HEK293 (cell line): ENCODE results near the gene HSD17B4.
A peak's percentile ranks its signal among the peaks of the same experiment; 100 is the strongest.

Experiments
- CTCF ChIA-PET: fragments of 350-600 bp; formaldehyde crosslinking; extraction: SDS; loops from one replicate; lab custom pipeline; 2021; ENCODE audit warnings: antibody characterized with exemption; lab: Yijun Ruan, JAX
- POLR2A ChIA-PET: fragments of 300-600 bp; formaldehyde crosslinking; extraction: SDS; loops from one replicate; lab custom pipeline; 2020; ENCODE audit warnings: antibody characterized with exemption, inconsistent platforms; lab: Yijun Ruan, JAX
- H3K27ac ChIP-seq: fragments of 200-500 bp; sonication (Bioruptor generic); 2 replicates; pipeline ENCODE4 v1.5.1; 2014; ENCODE audit warnings: low read depth, low read length, control low read depth, inconsistent platforms; ENCODE audit errors: extremely low read depth
- H3K36me3 ChIP-seq, 2 experiments: fragments of 200-500 bp in 1 of 2; sonication (Bioruptor generic) in 1 of 2; 1 replicate in 1 of 2; 2 replicates in 1 of 2; pipeline ENCODE4 v1.5.1; 2014 to 2017; ENCODE audit warnings: inconsistent platforms in 2 of 2, low read length in 2 of 2; ENCODE audit not compliant: control insufficient read depth in 2 of 2, insufficient read depth in 1 of 2
- H3K4me1 ChIP-seq: fragments of 200-500 bp; sonication (Bioruptor generic); 2 replicates; pipeline ENCODE4 v1.5.1; 2014; ENCODE audit warnings: mild to moderate bottlenecking, low read length, inconsistent platforms; ENCODE audit not compliant: control insufficient read depth, insufficient read depth
- H3K4me3 ChIP-seq: 2 replicates; pipeline ENCODE4 v1.5.1; 2011; ENCODE audit warnings: low read depth, mild to moderate bottlenecking, control low read depth, low read length, moderate library complexity
- H3K9me3 ChIP-seq: fragments of 200-500 bp; sonication (Bioruptor generic); 2 replicates; pipeline ENCODE4 v1.5.1; 2014; ENCODE audit warnings: low read depth, low read length, inconsistent platforms; ENCODE audit not compliant: control insufficient read depth, insufficient read depth
- ATF2 ChIP-seq: fragments of 450-650 bp; formaldehyde crosslinking; IDR thresholded peaks from 2 replicates; pipeline ENCODE4 v1.5.1; 2016; ENCODE audit warnings: missing biosample characterization, missing genetic modification characterization, low read depth
- BCL11B ChIP-seq: fragments of 450-650 bp; formaldehyde crosslinking; IDR thresholded peaks from 2 replicates; pipeline ENCODE4 v1.5.1; 2016; ENCODE audit warnings: low read depth, missing biosample characterization, missing genetic modification characterization
- ELK4 ChIP-seq: IDR thresholded peaks from 2 replicates; pipeline ENCODE4 v1.6.1; 2011; ENCODE audit warnings: mild to moderate bottlenecking, low read depth, low read length, borderline replicate concordance
- KLF17 ChIP-seq: fragments of 450-650 bp; formaldehyde crosslinking; IDR thresholded peaks from 2 replicates; pipeline ENCODE4 v1.5.1; 2016; ENCODE audit warnings: missing biosample characterization, missing genetic modification characterization
- KLF7 ChIP-seq: fragments of 450-650 bp; formaldehyde crosslinking; IDR thresholded peaks from 2 replicates; pipeline ENCODE4 v1.5.1; 2016; ENCODE audit warnings: missing biosample characterization, missing genetic modification characterization, borderline replicate concordance
- OVOL3 ChIP-seq: fragments of 450-650 bp; formaldehyde crosslinking; IDR thresholded peaks from 2 replicates; pipeline ENCODE4 v1.5.1; 2016; ENCODE audit warnings: missing biosample characterization, missing genetic modification characterization
- PATZ1 ChIP-seq: fragments of 450-650 bp; formaldehyde crosslinking; IDR thresholded peaks from 2 replicates; pipeline ENCODE4 v1.5.1; 2016; ENCODE audit warnings: missing biosample characterization, missing genetic modification characterization
- SETDB1 ChIP-seq: IDR thresholded peaks from one replicate; pipeline ENCODE4 v1.6.1; 2017; ENCODE audit warnings: mild to moderate bottlenecking, low read length, moderate library complexity, mixed read lengths; ENCODE audit not compliant: insufficient read length
- SP2 ChIP-seq: fragments of 450-650 bp; formaldehyde crosslinking; IDR thresholded peaks from 2 replicates; pipeline ENCODE4 v1.5.1; 2016; ENCODE audit warnings: missing biosample characterization, missing genetic modification characterization
- TCF7L2 ChIP-seq: IDR thresholded peaks from 2 replicates; pipeline ENCODE4 v1.6.1; 2011; ENCODE audit warnings: low read depth, mild to moderate bottlenecking, inconsistent platforms, low read length, moderate library complexity, borderline replicate concordance
- ZBTB21 ChIP-seq: fragments of 450-650 bp; formaldehyde crosslinking; IDR thresholded peaks from 2 replicates; pipeline ENCODE4 v1.5.1; 2017; ENCODE audit warnings: missing biosample characterization, missing genetic modification characterization
- ZBTB26 ChIP-seq: fragments of 450-650 bp; formaldehyde crosslinking; optimal IDR thresholded peaks from 2 replicates; pipeline ENCODE3; 2016; ENCODE audit warnings: missing biosample characterization, mild to moderate bottlenecking, missing genetic modification characterization
- ZBTB48 ChIP-seq: fragments of 450-650 bp; formaldehyde crosslinking; IDR thresholded peaks from 2 replicates; pipeline ENCODE4 v1.5.1; 2016; ENCODE audit warnings: missing biosample characterization, missing genetic modification characterization
- ZFP41 ChIP-seq: fragments of 450-650 bp; formaldehyde crosslinking; IDR thresholded peaks from 2 replicates; pipeline ENCODE4 v1.5.1; 2016; ENCODE audit warnings: missing biosample characterization, missing genetic modification characterization, borderline replicate concordance
- ZNF121 ChIP-seq: fragments of 450-650 bp; formaldehyde crosslinking; IDR thresholded peaks from 2 replicates; pipeline ENCODE4 v1.5.1; 2016; ENCODE audit warnings: missing biosample characterization, missing genetic modification characterization
- ZNF132 ChIP-seq: fragments of 450-650 bp; formaldehyde crosslinking; IDR thresholded peaks from 2 replicates; pipeline ENCODE4 v1.5.1; 2017; ENCODE audit warnings: missing biosample characterization, missing genetic modification characterization, borderline replicate concordance
- ZNF133 ChIP-seq: fragments of 450-650 bp; formaldehyde crosslinking; IDR thresholded peaks from 2 replicates; pipeline ENCODE4 v1.5.1; 2016; ENCODE audit warnings: missing biosample characterization, missing genetic modification characterization
- ZNF248 ChIP-seq: fragments of 450-650 bp; formaldehyde crosslinking; IDR thresholded peaks from 2 replicates; pipeline ENCODE4 v1.5.1; 2017; ENCODE audit warnings: missing biosample characterization, missing genetic modification characterization
- ZNF341 ChIP-seq: fragments of 450-650 bp; formaldehyde crosslinking; IDR thresholded peaks from 2 replicates; pipeline ENCODE4; 2016; ENCODE audit warnings: low read depth, missing biosample characterization, missing genetic modification characterization
- ZNF510 ChIP-seq: fragments of 450-650 bp; formaldehyde crosslinking; IDR thresholded peaks from 2 replicates; pipeline ENCODE4 v1.5.1; 2018; ENCODE audit warnings: mild to moderate bottlenecking, missing genetic modification characterization, missing biosample characterization; ENCODE audit not compliant: insufficient replicate concordance
- ZNF513 ChIP-seq: fragments of 450-650 bp; IDR thresholded peaks from 2 replicates; pipeline ENCODE4 v1.5.1; 2018; ENCODE audit warnings: missing biosample characterization, missing genetic modification characterization
- ZNF530 ChIP-seq: fragments of 450-650 bp; formaldehyde crosslinking; IDR thresholded peaks from 2 replicates; pipeline ENCODE4 v1.5.1; 2016; ENCODE audit warnings: low read depth, missing biosample characterization, missing genetic modification characterization
- ZNF549 ChIP-seq: fragments of 450-650 bp; IDR thresholded peaks from 2 replicates; pipeline ENCODE4 v1.5.1; 2018; ENCODE audit warnings: missing biosample characterization, missing genetic modification characterization, mild to moderate bottlenecking, inconsistent platforms, moderate library complexity
- ZNF558 ChIP-seq: fragments of 450-650 bp; formaldehyde crosslinking; IDR thresholded peaks from 2 replicates; pipeline ENCODE4 v1.5.1; 2016; ENCODE audit warnings: missing biosample characterization, missing genetic modification characterization
- ZNF629 ChIP-seq: fragments of 450-650 bp; formaldehyde crosslinking; IDR thresholded peaks from 2 replicates; pipeline ENCODE4 v1.5.1; 2017; ENCODE audit warnings: missing biosample characterization, missing genetic modification characterization
- ZNF654 ChIP-seq: fragments of 450-650 bp; formaldehyde crosslinking; IDR thresholded peaks from 2 replicates; pipeline ENCODE4 v1.5.1; 2016; ENCODE audit warnings: low read depth, missing biosample characterization, missing genetic modification characterization
- ZNF701 ChIP-seq: fragments of 450-650 bp; formaldehyde crosslinking; IDR thresholded peaks from 2 replicates; pipeline ENCODE4 v1.5.1; 2016; ENCODE audit warnings: missing biosample characterization, missing genetic modification characterization

Gene HSD17B4

GRCh38 chr5:119468286-119468685 is 16.0 kb downstream of the HSD17B4 start:
- H3K36me3 ChIP-seq = peaks cover 0 to 12% of the 10 kb centered on the region in 2 experiments; a peak in 2 of 3 replicates
- TF ChIP-seq OVOL3 = no peak
- peak; percentile 88 for TF ChIP-seq SETDB1
- TF ChIP-seq ZBTB48 (tag by site-specific recombination) = no peak
- TF ChIP-seq ATF2 (tag by site-specific recombination) = no peak
- no peak for TF ChIP-seq ZNF133 (tag by site-specific recombination)
- no peak for TF ChIP-seq ELK4
- TF ChIP-seq ZNF701 (tag by site-specific recombination) = no peak
- no peak for TF ChIP-seq ZNF121 (tag by site-specific recombination)
- 0 out of 2 replicates have a peak, but pooled peaks have one; percentile 13 for TF ChIP-seq ZNF558 (tag by site-specific recombination)
- no peak for TF ChIP-seq PATZ1 (tag by site-specific recombination)
- TF ChIP-seq ZNF629 (tag by site-specific recombination) = no peak
- TF ChIP-seq TCF7L2 = no peak
- TF ChIP-seq ZNF132 (tag by site-specific recombination) = no peak
- TF ChIP-seq ZNF530 (tag by site-specific recombination) = no peak
- no peak for TF ChIP-seq ZNF510 (tag by site-specific recombination)
- no peak for TF ChIP-seq ZNF341 (tag by site-specific recombination)
- TF ChIP-seq KLF7 = no peak
- no peak for TF ChIP-seq BCL11B (tag by site-specific recombination)
- no peak for TF ChIP-seq ZNF513 (tag by site-specific recombination)
- TF ChIP-seq KLF17 = no peak
- no peak for TF ChIP-seq SP2 (tag by site-specific recombination)
- no peak for TF ChIP-seq ZBTB26 (tag by site-specific recombination)
- no peak for TF ChIP-seq ZNF248 (tag by site-specific recombination)
- peak; percentile 39; the same call in 1 of the 2 replicates for TF ChIP-seq ZNF549 (tag by site-specific recombination)
- TF ChIP-seq ZBTB21 = no peak
- no peak for TF ChIP-seq ZNF654 (tag by site-specific recombination)
- TF ChIP-seq ZFP41 (tag by site-specific recombination) = no peak
- TF ChIP-seq, all 188 proteins: peak for 3
- no peaks in the 10 kb centered on the region for H3K4me1 ChIP-seq
- no peak overlapping the region for H3K4me3 ChIP-seq
- H3K27ac ChIP-seq = no peak overlapping the region
- POLR2A ChIA-PET = no interaction called here
- H3K9me3 ChIP-seq = no peaks in the 10 kb centered on the region
- CTCF ChIA-PET = interaction anchor here (0.7 to 0.9 kb wide), 3 partner anchors 11 to 702 kb away, joined by 3 to 4 read pairs (median 4); no protein-coding TSS in a partner anchor
